RWPE1 (cell line): ENCODE data around the gene PPDPF.

Experiments used
- CTCF ChIA-PET: fragments of 350-600 bp; sonication (Branson Sonifier 250); formaldehyde crosslinking; extraction: SDS; loops from one replicate; lab custom pipeline; 2021; lab: Yijun Ruan, JAX
- POLR2A ChIA-PET: fragments of 400-600 bp; formaldehyde crosslinking; extraction: SDS; loops from one replicate; lab custom pipeline; 2020; ENCODE audit warnings: antibody characterized with exemption; ENCODE audit not compliant: low non-redundant PET; lab: Yijun Ruan, JAX
- DNase-seq: peaks from one replicate; pipeline ENCODE4 v3.0.0; 2012; ENCODE audit warnings: low spot score
- H3K27ac ChIP-seq: fragments of 450-650 bp; 2 replicates; pipeline ENCODE4 v1.5.1; 2017
- TF ChIP-seq, protein P1 (sequence below): fragments of 450-650 bp; conservative IDR thresholded peaks from 2 replicates; pipeline ENCODE4 v1.5.1; 2017; ENCODE audit warnings: low read depth, mild to moderate bottlenecking

The PPDPF gene

DNA sequence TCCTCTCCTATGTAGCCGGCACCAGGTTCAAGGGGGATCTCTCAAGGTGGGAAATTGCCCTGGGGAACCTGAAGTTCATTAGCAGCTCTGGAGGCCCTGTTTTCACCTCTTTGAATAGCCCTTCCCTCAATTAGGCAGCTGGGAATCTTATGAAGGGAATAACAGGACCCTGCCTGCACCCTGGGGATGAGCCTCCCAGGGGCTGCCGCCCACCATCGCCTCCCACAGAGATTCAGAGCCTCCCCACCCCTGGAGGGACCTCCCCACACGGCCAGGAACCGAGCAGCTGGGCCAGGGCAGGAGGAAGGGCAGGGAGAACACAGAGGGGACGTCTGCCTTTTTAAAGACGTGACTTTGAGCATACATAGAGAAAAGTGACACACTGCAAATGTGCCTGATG is 17.0 kb upstream of the PPDPF start:
- no peak for DNase-seq
- ChIA-PET CTCF (interaction anchor here (0.6 to 1.0 kb wide), 4 partner anchors 14 to 628 kb away, joined by 3 to 4 read pairs (median 4); no protein-coding TSS in a partner anchor), POLR2A (no interaction called here)
- TF ChIP-seq, protein P1, sequence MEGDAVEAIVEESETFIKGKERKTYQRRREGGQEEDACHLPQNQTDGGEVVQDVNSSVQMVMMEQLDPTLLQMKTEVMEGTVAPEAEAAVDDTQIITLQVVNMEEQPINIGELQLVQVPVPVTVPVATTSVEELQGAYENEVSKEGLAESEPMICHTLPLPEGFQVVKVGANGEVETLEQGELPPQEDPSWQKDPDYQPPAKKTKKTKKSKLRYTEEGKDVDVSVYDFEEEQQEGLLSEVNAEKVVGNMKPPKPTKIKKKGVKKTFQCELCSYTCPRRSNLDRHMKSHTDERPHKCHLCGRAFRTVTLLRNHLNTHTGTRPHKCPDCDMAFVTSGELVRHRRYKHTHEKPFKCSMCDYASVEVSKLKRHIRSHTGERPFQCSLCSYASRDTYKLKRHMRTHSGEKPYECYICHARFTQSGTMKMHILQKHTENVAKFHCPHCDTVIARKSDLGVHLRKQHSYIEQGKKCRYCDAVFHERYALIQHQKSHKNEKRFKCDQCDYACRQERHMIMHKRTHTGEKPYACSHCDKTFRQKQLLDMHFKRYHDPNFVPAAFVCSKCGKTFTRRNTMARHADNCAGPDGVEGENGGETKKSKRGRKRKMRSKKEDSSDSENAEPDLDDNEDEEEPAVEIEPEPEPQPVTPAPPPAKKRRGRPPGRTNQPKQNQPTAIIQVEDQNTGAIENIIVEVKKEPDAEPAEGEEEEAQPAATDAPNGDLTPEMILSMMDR, result no peak
- H3K27ac ChIP-seq, result no peak overlapping the region

DNA sequence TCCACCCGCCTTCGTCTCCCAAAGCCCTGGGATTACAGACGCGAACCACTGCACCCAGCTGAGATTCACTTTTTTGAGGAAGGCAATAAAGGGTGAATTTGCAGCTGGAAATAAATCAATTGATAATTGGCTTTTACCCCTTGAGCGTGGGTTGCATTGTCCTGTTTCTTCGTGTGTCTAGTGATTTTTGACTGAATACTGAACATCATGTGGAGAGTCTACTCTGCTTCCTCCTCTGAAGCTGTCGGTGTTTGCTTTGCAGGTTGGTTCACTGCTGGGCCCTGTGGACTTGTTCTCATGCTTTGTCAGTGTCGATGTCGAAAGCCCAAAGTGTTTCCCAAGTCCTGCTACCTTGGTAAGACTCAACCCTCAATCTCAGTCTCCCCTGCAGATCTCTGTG is 15.9 kb upstream of the PPDPF start:
- ChIA-PET POLR2A (no interaction called here), CTCF (interaction anchor here (0.6 to 2.0 kb wide), 2 partner anchors 9 to 32 kb away, joined by 3 to 10 read pairs; no protein-coding TSS in a partner anchor)
- no peak for DNase-seq
- TF ChIP-seq, protein P1, result no peak
- no peak overlapping the region for H3K27ac ChIP-seq

DNA sequence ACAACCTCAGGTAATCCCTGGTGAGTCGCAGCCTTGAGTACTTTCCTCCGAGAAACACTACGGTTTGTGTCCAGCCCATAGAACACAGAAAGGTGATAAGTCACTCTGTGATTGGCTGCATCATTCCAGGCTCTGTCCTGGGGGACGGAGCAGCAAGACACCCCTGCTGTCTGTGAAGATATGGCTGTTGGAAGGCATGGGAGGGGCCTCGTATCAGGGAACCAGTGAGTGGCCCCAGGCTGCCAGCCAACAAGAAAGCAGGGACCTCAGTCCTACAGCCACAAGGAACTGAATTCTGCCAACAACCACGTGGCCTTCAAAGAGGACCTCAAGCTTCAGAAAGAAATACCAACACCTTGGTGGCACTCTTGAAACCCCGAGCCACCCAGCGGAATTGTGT is 15.3 kb upstream of the PPDPF start:
- DNase-seq, result no peak
- H3K27ac ChIP-seq, result no peak overlapping the region
- POLR2A ChIA-PET, result no interaction called here
- TF ChIP-seq, protein P1, result no peak
- CTCF ChIA-PET, result interaction anchor here (0.6 to 2.0 kb wide), 4 partner anchors 9 to 327 kb away, joined by 3 to 10 read pairs (median 3); no protein-coding TSS in a partner anchor

DNA sequence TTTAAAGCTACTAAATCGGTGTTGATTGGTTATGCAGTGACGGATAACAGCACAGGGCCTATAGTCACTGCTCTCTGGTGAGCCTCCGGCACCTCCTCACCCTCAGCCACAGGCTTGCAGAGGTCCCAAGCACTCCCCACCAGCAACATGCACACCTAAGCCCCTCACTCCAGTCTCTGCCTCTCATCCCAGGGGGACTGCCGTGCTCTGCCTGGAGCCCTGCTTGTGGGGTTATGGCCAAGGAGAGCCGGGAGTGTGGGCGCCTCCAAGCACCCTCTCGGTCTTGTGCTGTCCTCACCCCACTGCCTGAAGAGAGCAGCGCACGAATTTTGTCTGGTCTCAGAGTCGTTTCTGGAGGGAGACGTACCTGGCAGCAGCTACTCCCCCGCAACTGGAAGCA is 14.8 kb upstream of the PPDPF start:
- CTCF ChIA-PET, result interaction anchor here (0.7 to 2.0 kb wide), 3 partner anchors 10 to 327 kb away, joined by 3 to 10 read pairs (median 3); no protein-coding TSS in a partner anchor
- no peak overlapping the region for H3K27ac ChIP-seq
- TF ChIP-seq, protein P1, result no peak
- no peak for DNase-seq
- POLR2A ChIA-PET, result interaction anchor here (0.6 kb wide), 1 partner anchor 17 kb away, joined by 4 read pairs; no protein-coding TSS in a partner anchor

DNA sequence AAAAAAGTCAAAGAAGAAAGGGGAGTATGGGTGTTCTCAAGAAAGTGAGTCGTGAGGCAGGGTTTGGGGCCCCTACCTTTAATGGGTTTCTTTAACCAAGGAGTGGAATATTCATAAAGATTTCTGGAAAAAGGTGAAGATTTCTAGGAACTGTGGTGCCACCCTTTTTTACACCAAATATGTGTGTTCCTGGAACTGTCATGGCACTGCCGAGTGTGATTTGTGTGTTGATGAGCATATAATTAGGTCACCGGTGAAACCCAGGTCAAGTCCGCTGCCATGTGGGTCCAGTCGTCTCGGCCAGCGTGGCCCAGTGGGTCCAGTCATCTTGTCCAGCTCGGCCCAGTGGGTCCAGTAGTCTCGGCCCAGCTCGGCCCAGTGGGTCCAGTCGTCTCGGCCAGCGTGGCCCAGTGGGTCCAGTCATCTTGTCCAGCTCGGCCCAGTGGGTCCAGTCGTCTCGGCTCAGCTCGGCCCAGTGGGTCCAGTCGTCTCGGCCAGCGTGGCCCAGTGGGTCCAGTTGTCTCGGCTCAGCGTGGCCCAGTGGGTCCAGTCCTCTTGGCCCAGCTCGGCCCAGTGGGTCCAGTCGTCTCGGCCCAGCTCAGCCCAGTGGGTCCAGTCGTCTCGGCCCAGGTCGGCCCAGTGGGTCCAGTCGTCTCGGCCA is 13.4 kb upstream of the PPDPF start:
- H3K27ac ChIP-seq, result no peak overlapping the region
- DNase-seq, result no peak
- TF ChIP-seq, protein P1, result no peak
- ChIA-PET CTCF (interaction anchor here (0.6 to 2.1 kb wide), 4 partner anchors 11 to 191 kb away, joined by 3 to 9 read pairs (median 3); partner anchors contain the start of gene PPDPF), POLR2A (no interaction called here)

DNA sequence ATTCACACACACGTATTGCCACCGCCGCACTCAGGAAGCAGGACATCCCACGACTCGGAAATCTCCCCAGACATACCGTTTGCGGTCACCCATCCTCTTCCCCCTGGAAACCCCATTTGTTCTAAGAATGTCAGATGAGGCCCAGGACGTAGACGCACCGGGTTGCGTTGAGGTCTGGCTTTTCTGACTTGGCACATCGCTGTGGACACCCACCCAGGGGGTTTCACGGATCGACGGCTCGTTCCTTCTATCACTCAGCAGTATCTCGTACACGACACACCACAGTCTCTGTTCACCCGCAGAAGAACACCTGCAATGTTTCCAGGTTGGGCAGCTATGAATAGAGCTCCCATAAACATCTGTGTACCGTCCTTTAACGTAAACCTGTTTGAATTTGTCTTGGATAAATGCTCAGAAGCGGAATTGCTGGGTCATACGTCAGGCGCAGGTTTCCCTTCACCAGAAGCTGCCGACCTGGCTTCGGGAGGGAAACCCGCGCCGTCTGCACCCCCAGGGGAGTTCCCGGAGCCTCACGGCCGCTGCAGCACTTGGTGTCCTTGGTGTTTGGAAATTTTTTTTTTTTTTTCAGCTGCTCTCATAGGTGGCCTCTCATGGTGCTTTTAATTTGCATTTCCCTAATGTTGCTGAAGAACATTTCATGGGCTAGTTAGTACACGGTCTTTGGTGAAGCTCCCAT is 12.3 kb upstream of the PPDPF start:
- H3K27ac ChIP-seq, result no peak overlapping the region
- POLR2A ChIA-PET, result interaction anchor here (1.2 kb wide), 1 partner anchor 12 kb away, joined by 9 read pairs; the partner anchor contains the start of gene PPDPF
- TF ChIP-seq, protein P1, result no peak
- CTCF ChIA-PET, result interaction anchor here (0.6 to 2.1 kb wide), 5 partner anchors 11 to 886 kb away, joined by 3 to 9 read pairs (median 3); partner anchors contain the start of gene PPDPF
- no peak for DNase-seq
